ENCODE data around the gene UBAC1.
"Not testable (repeated sequence)": the region's sequence is repeated elsewhere in the genome, so short reads cannot be mapped to it uniquely, and the experiment has no call there.

The UBAC1 gene

DNA sequence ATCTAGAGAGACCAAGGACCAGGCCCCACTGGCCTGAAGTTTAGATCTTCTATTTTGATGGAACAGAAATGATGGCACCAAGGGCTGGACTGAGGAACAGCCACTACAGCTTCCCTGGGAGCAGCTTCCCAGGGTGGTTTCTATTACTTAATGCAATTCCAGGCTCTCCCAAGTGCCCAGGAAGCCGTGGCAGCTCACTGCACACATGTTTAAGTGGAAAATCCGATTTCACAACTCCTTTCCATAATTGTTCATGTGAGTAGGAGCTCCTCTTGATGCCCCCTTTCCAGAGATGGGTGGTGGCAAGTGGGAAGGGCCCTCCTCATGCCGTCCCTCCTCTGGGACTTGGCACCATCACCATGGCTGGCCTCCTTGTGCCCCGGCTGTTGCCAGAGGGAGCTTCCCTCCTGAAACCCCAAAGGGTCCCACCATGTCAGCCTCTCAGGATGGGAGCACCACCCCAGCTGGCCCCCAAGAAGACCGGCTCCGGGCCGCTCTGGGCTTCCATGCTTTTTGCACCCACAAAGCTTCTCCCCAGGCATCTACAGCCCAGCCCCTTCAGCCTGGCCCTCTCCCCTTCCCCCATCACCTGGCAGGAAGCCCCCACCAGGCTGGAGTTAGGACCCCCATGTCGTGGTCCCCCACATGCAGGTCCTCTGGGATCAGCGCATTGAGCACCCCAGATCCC is 9.1 kb upstream of the UBAC1 start:
- TF ChIP-seq, protein P1, sequence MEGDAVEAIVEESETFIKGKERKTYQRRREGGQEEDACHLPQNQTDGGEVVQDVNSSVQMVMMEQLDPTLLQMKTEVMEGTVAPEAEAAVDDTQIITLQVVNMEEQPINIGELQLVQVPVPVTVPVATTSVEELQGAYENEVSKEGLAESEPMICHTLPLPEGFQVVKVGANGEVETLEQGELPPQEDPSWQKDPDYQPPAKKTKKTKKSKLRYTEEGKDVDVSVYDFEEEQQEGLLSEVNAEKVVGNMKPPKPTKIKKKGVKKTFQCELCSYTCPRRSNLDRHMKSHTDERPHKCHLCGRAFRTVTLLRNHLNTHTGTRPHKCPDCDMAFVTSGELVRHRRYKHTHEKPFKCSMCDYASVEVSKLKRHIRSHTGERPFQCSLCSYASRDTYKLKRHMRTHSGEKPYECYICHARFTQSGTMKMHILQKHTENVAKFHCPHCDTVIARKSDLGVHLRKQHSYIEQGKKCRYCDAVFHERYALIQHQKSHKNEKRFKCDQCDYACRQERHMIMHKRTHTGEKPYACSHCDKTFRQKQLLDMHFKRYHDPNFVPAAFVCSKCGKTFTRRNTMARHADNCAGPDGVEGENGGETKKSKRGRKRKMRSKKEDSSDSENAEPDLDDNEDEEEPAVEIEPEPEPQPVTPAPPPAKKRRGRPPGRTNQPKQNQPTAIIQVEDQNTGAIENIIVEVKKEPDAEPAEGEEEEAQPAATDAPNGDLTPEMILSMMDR (IDR thresholded peaks at IDR 0.05; ENCODE audit: borderline replicate concordance, insufficient read depth, low read depth, low read length), result no peak
- H3K4me3 ChIP-seq (ENCODE audit: low read depth, low read length), result no peak overlapping the region

DNA sequence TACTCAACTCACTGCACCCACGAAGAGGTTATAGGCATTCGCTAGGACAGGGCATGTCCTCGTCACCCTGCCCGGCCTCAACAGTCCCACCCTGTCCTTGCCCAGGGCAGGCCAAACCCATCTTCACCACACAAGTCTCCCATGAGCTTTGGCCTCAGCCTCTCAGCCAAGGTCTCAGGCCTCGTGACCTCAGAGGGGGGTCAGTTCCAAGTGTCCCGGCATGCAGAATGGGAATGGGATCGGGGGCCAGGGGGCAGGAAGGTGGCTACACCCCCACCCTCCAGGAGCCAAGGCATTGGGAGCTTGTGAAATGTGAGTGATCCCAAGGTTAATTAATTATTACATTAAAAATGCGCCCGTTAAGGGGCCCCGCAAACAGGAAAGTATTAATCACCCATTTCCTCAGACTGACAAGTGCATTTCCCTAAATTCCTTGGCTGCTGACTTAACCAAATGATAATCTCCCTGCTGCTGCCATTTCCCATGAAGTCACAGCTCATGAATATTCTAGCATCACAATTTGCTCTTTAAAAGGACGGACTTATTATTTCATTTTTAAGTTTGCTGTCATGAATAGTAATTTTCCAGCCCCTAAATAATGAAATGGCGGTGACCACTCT is 8.0 kb upstream of the UBAC1 start:
- no peak overlapping the region for H3K4me3 ChIP-seq (ENCODE audit: low read depth, low read length)
- TF ChIP-seq, protein P1 (IDR thresholded peaks at IDR 0.05; ENCODE audit: borderline replicate concordance, insufficient read depth, low read depth, low read length), result no peak

DNA sequence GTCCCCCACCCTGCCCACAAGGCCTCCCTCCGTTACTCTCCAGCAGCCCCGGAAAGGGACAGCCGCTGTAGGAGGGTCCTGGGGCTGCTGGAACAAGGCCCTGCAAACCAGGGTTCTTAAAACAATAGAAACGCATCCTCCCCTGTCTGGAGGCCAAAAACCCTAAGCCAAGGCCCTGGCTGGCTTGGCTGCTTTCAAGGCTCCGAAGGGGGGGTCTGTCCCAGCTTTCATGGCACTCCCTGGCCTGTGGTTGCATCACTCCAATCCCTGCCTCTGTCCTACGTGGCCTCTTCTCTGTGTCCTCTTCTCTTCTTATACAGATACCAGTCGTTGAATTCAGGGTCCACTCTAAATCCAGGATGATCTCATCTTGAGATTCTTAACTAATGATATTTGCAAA is 7.4 kb upstream of the UBAC1 start:
- no peak overlapping the region for H3K4me3 ChIP-seq (ENCODE audit: low read depth, low read length)
- TF ChIP-seq, protein P1 (IDR thresholded peaks at IDR 0.05; ENCODE audit: borderline replicate concordance, insufficient read depth, low read depth, low read length), result no peak

DNA sequence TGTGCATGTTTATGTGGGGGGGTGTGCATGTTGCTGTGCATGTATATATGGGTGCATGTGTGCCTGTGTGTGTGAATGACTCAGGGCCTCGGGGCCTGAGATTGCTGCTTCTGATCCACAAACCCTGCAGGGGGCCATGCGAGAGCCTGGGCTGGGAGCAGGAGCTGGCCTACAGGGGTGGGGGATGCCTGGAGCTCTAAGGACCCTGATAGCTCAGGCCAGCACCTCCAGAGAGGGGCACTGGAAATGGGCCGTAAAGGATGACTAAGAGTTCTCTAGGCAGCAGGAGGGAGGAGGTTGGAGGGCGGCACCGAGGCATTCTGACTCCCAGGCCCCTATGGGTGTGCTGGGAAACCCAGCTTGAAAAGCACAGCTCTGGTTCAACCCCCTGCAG is 6.9 kb upstream of the UBAC1 start:
- no peak overlapping the region for H3K4me3 ChIP-seq (ENCODE audit: low read depth, low read length)

DNA sequence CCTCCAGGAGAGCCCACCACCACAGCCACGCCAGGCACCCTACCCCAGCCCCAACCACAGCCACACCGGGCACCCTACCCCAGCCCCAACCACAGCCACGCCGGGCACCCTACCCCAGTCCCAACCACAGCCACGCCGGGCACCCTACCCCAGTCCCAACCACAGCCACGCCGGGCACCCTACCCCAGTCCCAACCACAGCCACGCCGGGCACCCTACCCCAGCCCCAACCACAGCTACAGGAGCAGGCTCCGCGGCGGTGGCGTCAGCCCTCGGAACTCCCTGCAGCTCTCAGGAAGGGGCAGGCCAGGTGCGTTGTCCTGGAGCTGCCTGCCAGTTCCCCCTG is 5.7 kb upstream of the UBAC1 start:
- H3K4me3 ChIP-seq (ENCODE audit: low read depth, low read length), result not testable (repeated sequence)

More for the DNA sequence above, 6.9 kb upstream of the UBAC1 start:
- TF ChIP-seq, protein P1 (IDR thresholded peaks at IDR 0.05; ENCODE audit: borderline replicate concordance, insufficient read depth, low read depth, low read length), result no peak

DNA sequence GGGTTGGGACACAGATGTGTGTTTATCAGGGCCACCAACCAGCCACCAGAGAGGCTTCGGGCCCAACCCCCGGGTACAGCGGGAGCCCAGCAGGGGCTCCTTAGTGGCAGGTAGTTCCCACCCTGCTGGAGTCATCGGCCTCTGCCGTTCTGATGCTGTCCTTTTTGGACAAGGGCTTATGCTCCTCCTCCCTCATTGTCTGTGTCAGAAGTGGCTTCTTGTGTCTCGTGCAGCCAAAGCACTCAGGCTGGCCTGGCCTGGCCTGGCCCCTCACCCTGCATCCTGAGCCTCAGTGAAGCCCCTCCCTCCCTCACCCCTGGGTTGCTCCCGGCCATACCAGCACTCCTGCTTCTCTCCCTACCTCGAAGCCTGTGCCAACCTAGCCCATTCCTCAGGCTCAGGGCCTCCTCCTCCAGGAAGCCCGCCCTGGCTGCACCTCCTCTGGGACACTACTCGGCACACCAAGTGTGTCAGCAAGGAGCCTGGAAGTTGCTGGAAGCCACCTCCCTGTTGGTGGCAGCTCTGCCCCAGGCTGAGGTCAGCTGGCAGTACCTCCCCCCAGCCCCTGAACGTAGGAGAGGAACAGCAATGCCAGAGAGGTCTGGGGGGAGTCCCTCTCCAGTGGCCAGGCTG is 4.1 kb upstream of the UBAC1 start:
- TF ChIP-seq, protein P1 (IDR thresholded peaks at IDR 0.05; ENCODE audit: borderline replicate concordance, insufficient read depth, low read depth, low read length), result no peak
- H3K4me3 ChIP-seq (ENCODE audit: low read depth, low read length), result no peak overlapping the region

DNA sequence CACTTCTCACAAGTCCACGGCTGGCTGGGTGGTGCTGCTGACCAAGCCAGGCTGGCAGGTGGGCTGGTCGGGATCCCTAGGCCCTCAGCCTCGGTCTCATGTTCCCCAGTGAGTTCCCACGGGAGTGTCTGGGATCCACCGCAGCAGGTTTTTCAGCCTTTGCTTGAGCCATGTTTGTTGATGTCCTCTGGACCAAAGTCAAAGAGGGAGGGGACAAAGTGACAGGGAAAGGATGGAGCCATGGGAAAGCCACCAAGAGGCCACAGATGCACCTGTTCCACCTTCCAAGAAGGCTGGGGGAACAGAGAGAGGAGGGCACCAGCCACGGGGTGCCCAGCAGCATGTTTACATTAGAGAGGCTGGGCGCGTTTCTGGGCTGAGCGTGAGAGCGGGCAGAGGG is 2.8 kb upstream of the UBAC1 start:
- no peak overlapping the region for H3K4me3 ChIP-seq (ENCODE audit: low read depth, low read length)
- TF ChIP-seq, protein P1 (IDR thresholded peaks at IDR 0.05; ENCODE audit: borderline replicate concordance, insufficient read depth, low read depth, low read length), result no peak

Data from GM12875 (cell line).